Psoas muscle (tissue), 8 donors: ENCODE measurements around the gene GABRA4. TPM values are rescaled to one million over a fixed set of nuclear protein-coding genes. Genes with fewer than 3 reads are reported as not detected.

Experiments
- ATAC-seq, 4 donors: fragments of 200-7000 bp; cut with Tn5 transposase; one replicate each; pipeline ENCODE4 v1.9.1; 2020; ENCODE audit warnings: moderate library complexity in 3 of 4, mild to moderate bottlenecking in 2 of 4
- DNase-seq, 2 donors: peaks; one replicate each; pipeline ENCODE4 v3.0.0-alpha.2; 2020
- H3K27ac ChIP-seq: fragments of 200-600 bp; one replicate; pipeline ENCODE4 v1.8.0; 2022
- H3K27me3 ChIP-seq, 3 donors: fragments of 200-600 bp in 1 of 3; one replicate each; pipeline versions ENCODE4 v1.6.1 to v1.8.0; 2013 to 2022; ENCODE audit warnings: low read length in 2 of 3, mild to moderate bottlenecking in 2 of 3, moderate library complexity in 1 of 3; ENCODE audit not compliant: insufficient read depth in 3 of 3
- H3K36me3 ChIP-seq, 2 donors: fragments of 200-600 bp in 1 of 2; one replicate each; pipeline versions ENCODE4 v1.6.1 to v1.8.0; 2013 to 2022; ENCODE audit warnings: low read depth in 1 of 2, mild to moderate bottlenecking in 1 of 2, moderate library complexity in 1 of 2; ENCODE audit not compliant: insufficient read depth in 1 of 2
- H3K4me1 ChIP-seq: fragments of 200-600 bp; one replicate; pipeline ENCODE4 v1.8.0; 2022
- H3K4me3 ChIP-seq: fragments of 200-600 bp; one replicate; pipeline ENCODE4 v1.8.0; 2022; ENCODE audit warnings: mild to moderate bottlenecking
- H3K9me3 ChIP-seq: fragments of 200-600 bp; one replicate; pipeline ENCODE4 v1.8.0; 2022
- WGBS, 3 donors: extraction: QIAGEN DNeasy Blood & Tissue Kit; methylation state at CpG; one replicate each; pipeline versions ENCODE4 v1.1.6 to v1.1.7; 2013; 5-methylcytosine and 5-hydroxymethylcytosine counted together
- intact Hi-C, 2 donors: fragments of 100-400 bp; cut with DNase I; formaldehyde crosslinking; loops; one replicate each; pipeline versions ENCODE4 v1.11.0 to v1.14.2; 2022
- long read RNA-seq, 2 donors: library from polyadenylated mRNA; unstranded; transcript quantifications; one replicate each; pipeline ENCODE4 v2.0.0, GENCODE V29; 2021
- polyA plus RNA-seq, 3 donors: library from polyadenylated mRNA; stranded (reverse); fragments of 200-250 nt; gene quantifications; one replicate each; pipeline ENCODE4 v1.2.3, GENCODE V29; 2013
- total RNA-seq, 4 donors: library from RNA; stranded (reverse); fragmentation: NEBNext Ultra II Directional in 2 of 4; extraction: Animal tissue kit (Norgen Biotek cat#: 25700) in 2 of 4; gene quantifications; one replicate each; pipeline versions ENCODE4 v1.2.1 to v1.2.4, GENCODE V29; 2021 to 2023
- TF ChIP-seq, protein P1 (sequence below): fragments of 200-600 bp; IDR thresholded peaks from one replicate; pipeline ENCODE4 v1.8.0; 2022; ENCODE audit warnings: antibody characterized with exemption
- donor health status: healthy with polysubstance abuse.
- donor health status: DM: no; HTN: no; CAD: no; lungs with moderate emphysema.
- donor health status: Bipolar disorder and iron deficiency.
- donor health status: healthy.
- donor health status: DM: yes; HTN: yes; CAD: no.
- donor health status: DM: no; HTN: no; CAD: no.
- donor health status: DM: no; HTN: no; CAD: no.
- donor health status: DM: yes; HTN: yes; CAD: no.

GABRA4 gene
- not detected for total RNA-seq
- polyA plus RNA-seq = under 1 TPM in 1 of 3 donors, not detected in 2; 0.01 TPM
- long read RNA-seq, donor 1 = 0 reads
- long read RNA-seq, donor 2 = 0 reads

DNA sequence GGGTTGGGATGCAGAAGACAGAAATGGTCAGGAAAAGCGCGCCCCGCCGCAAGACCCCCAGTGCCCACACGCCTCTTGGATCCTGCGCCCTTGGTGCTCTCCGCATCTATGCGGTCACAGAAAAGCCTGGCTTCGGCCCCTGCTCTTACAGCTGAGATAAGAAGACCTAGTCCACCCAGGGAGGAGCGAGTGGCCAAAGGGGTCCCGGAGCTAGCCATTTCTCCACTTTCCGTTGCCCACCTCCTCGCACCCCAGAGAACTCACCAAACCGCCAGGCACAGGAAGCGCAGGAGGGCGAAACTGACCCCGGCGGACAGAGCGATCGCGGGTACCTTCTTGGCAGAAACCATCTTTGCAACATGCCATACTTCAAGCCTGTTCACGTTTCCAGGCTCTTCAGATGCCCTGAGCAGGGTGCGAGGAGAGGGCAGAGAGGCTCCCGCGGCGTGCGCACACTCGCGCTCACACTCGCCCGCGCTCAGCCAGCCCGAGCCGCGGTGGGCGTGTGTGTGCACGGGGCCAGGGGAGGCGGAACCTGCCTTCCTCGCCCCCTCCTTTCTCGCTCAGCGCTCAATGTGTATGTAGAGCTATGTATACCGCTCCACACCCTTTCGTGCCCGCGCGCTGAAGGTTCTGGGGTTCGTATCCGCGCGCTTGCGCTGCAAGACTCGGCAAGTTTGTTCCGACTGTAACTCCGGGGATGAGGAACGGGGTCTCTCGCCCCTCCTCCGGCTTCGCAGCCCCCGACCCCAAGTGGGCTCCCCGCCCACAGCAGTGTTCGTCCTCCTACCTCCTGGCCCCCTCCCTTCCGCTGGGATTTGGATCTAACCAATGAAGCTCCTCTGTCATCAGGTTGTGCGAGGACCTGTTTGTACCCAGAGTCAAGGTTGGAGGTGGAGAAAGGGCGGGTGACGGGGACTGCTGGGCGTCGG is at the start of gene GABRA4:
Gene GABRA4 (minus strand): TSS at position 507 of the 932 bp plus-strand sequence. CDS start 157 bp downstream, at position 350.
- 1 to 2% (median 1%) methylated on average over 65 to 67 of the region's 67 CpGs for WGBS, 3 donors
- H3K27ac ChIP-seq = no peak within 1 kb of the TSS

DNA sequence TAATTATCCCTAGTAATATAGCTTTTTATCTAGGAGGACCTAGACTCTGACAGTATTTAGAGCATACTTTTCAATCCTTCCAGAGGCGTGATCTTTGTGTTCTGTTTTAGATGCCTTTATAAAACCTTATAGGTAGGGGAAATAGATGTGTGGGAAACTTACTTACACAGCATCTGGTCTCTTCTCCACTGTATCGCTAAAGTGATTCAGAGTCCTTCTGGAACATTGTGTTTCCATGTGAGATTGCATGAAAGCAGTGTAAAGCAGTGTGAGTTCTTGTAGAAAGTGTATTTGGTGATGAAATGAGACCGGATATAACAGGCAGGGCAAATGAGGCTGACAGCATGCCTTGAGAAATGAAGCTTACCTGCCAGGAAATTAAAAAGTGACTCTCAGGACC is 47.4 kb upstream of the GABRA4 start:
- Histone ChIP-seq H3K4me3 (no peak overlapping the region), H3K36me3 (no peaks in the 10 kb centered on the region), H3K27ac (no peak overlapping the region), H3K4me1 (no peaks in the 10 kb centered on the region), H3K27me3 (peaks cover 0 to 2% (median 0%) of the 10 kb centered on the region in 3 donors), H3K9me3 (no peaks in the 10 kb centered on the region)
- no peak for DNase-seq
- WGBS, 3 donors = 87 to 91% (median 90%) methylated on average over 3 of the region's 3 CpGs
- intact Hi-C loops = no loop called here
- ATAC-seq = no peak
- TF ChIP-seq, protein P1, sequence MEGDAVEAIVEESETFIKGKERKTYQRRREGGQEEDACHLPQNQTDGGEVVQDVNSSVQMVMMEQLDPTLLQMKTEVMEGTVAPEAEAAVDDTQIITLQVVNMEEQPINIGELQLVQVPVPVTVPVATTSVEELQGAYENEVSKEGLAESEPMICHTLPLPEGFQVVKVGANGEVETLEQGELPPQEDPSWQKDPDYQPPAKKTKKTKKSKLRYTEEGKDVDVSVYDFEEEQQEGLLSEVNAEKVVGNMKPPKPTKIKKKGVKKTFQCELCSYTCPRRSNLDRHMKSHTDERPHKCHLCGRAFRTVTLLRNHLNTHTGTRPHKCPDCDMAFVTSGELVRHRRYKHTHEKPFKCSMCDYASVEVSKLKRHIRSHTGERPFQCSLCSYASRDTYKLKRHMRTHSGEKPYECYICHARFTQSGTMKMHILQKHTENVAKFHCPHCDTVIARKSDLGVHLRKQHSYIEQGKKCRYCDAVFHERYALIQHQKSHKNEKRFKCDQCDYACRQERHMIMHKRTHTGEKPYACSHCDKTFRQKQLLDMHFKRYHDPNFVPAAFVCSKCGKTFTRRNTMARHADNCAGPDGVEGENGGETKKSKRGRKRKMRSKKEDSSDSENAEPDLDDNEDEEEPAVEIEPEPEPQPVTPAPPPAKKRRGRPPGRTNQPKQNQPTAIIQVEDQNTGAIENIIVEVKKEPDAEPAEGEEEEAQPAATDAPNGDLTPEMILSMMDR = no peak

More for the DNA sequence above, at the start of gene GABRA4:
- Histone ChIP-seq H3K4me1 (no peaks in the 10 kb centered on the region), H3K36me3 (no peaks in the 10 kb centered on the region), H3K9me3 (no peaks in the 10 kb centered on the region), H3K4me3 (no peak within 1 kb of the TSS), H3K27me3 (peaks cover 0 to 9% (median 7%) of the 10 kb centered on the region in 3 donors)
- TF ChIP-seq, protein P1 = no peak
- DNase-seq (no peak), ATAC-seq (no peak)
- intact Hi-C loops = no loop called here

DNA sequence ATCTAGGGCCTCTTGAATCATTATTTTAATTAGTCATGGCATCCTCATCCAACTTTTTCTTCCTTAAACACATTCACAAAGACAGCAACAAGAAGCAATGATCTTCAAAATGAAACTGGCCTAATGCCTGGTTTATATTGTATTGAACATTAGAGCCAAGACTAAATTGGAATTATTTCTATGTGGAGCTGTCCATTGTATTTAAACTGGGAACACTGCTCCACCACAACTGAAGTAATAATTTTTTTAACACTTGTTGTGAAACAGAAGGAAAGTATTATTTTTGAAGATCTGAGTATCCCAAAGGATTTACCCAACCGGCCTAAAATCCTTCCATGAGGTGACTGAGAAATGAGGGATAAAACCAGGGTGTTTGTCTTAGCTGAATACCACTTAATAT is 44.9 kb upstream of the GABRA4 start:
- no peaks in the 10 kb centered on the region for H3K9me3 ChIP-seq
- TF ChIP-seq, protein P1 = no peak
- DNase-seq (no peak), ATAC-seq (no peak)
- H3K27ac ChIP-seq = no peak overlapping the region
- no peaks in the 10 kb centered on the region for H3K36me3 ChIP-seq
- no peaks in the 10 kb centered on the region for H3K4me1 ChIP-seq
- 43 to 70% (median 48%) methylated on average over 1 of the region's 1 CpG for WGBS, 3 donors
- intact Hi-C loops = no loop called here
- H3K4me3 ChIP-seq = no peak overlapping the region
- peaks cover 0 to 3% (median 2%) of the 10 kb centered on the region in 3 donors for H3K27me3 ChIP-seq

DNA sequence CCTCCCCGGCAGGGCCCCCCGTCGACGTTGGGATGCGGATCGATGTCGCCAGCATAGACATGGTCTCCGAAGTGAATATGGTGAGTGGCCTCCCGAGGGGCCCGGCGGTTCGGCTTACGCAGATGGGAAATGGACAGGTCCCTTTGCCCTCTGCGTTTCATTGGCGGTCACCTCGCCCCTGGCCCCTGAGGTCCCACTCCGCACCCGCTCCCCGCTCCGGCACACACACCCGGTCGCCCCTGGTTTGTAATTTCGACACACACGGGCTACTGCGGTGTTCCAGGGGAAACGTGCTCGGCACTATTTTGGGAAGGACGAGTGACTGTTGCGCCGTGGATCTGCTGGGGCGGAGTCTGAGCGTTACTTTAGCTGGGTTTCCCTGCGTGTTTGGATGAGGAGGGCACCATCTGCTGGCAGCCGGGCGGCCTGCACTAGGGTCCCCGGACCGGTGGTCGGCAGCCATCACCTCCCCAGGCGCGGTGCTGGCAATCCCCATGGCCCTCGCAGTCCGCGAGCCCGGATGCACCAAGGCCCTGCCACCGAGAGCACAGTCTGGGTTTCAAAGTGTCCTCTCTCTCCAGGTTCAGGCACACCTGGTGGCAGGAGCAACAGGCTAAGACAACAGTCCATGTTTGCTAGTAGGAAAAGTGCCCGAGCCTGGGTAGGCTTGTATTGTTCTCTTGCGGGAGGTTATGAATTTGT is 39.2 kb upstream of the GABRA4 start:
- TF ChIP-seq, protein P1 = no peak
- WGBS, 3 donors = 3 to 4% (median 4%) methylated on average over 42 to 47 of the region's 47 CpGs
- no peaks in the 10 kb centered on the region for H3K4me1 ChIP-seq
- no peak for ATAC-seq
- no peak overlapping the region for H3K27ac ChIP-seq
- H3K36me3 ChIP-seq = no peaks in the 10 kb centered on the region
- intact Hi-C loops = no loop called here
- H3K4me3 ChIP-seq = peak overlapping the region; percentile 43
- DNase-seq = peak in 1 of 2 donors; percentile 12
- peaks cover 0 to 25% (median 10%) of the 10 kb centered on the region in 3 donors for H3K27me3 ChIP-seq
- H3K9me3 ChIP-seq = no peaks in the 10 kb centered on the region
